ENCODE results near the gene NEK10. TPM values are rescaled to one million over a fixed set of nuclear protein-coding genes. Genes with fewer than 3 reads are reported as not detected.

Gene NEK10
- total and polyA plus RNA-seq, 2 donors (not counting 3 experiments of a cell fraction or from before 2014, with no cell fraction given) = 0.32 to 5.0 TPM

- POLR2A ChIA-PET = no interaction called here
- Histone ChIP-seq H3K9me1 (replicated peaks; ENCODE audit: control insufficient read depth, extremely low read depth, insufficient read depth, low read length) (no peaks in the 10 kb centered on the region), H3K79me2 (ENCODE audit: control insufficient read depth, insufficient read depth, low read length) (no peaks in the 10 kb centered on the region), H3K27ac (ENCODE audit: insufficient read depth, low read depth, low read length) (no peak overlapping the region), H4K20me1 (replicated peaks; ENCODE audit: control insufficient read depth, extremely low read depth, insufficient read depth, low read length) (no peaks in the 10 kb centered on the region), H3K4me1 (ENCODE audit: control insufficient read depth, extremely low read depth, insufficient read depth, low read length) (peaks cover 9% of the 10 kb centered on the region), H3K4me2 (ENCODE audit: insufficient read depth, low read length) (no peak overlapping the region), H3K27me3 (ENCODE audit: control insufficient read depth in 2 of 2, insufficient read depth in 2 of 2, low read length in 2 of 2) (no peaks in the 10 kb centered on the region), H3K36me3 (ENCODE audit: control insufficient read depth in 2 of 2, extremely low read depth in 1 of 2, insufficient read depth in 2 of 2, low read length in 2 of 2) (no peaks in the 10 kb centered on the region), H3K9ac (replicated peaks; ENCODE audit: extremely low read depth, insufficient read depth, low read length) (no peak overlapping the region), H2AFZ (ENCODE audit: low read depth, low read length) (no peak overlapping the region), H3K9me3 (replicated peaks; ENCODE audit: control insufficient read depth, insufficient read depth, low read length) (no peaks in the 10 kb centered on the region), H3K4me3 (replicated peaks in 1 of 3; ENCODE audit: insufficient read depth in 1 of 3, low read depth in 1 of 3, low read length in 3 of 3) (no peak overlapping the region)
- BruUV-seq (replicated peaks) = no TSS peak
- dilution Hi-C loops (cut with MboI; ENCODE audit: extremely low pct_ligation_motif_present, low sequenced_read_pairs) = no loop called here
- TF ChIP-seq MYC (IDR thresholded peaks at IDR 0.05; ENCODE audit: low read depth, low read length) (no peak), POLR2A (IDR thresholded peaks at IDR 0.05; ENCODE audit: low read depth, low read length) (no peak), FOS (IDR thresholded peaks at IDR 0.05; ENCODE audit: borderline replicate concordance, insufficient read depth, low read length) (no peak), CTCF (IDR thresholded peaks at IDR 0.05; ENCODE audit: extremely low read depth in 1 of 2, insufficient read depth in 1 of 2, low read depth in 1 of 2, low read length in 2 of 2) (no peak)
- intact Hi-C loops (cut with micrococcal nuclease) = no loop called here
- CTCF ChIA-PET = interaction anchor here (0.7 to 1.9 kb wide), 2 partner anchors 8 to 331 kb away, joined by 4 to 10 read pairs; no protein-coding TSS in a partner anchor
- FAIRE-seq (no peak), DNase-seq (ENCODE audit: low read depth, low spot score) (no peak)
These were observed 19.4 kb downstream of the NEK10 start for GRCh38 chr3:27349832-27350231.

- DNase-seq (ENCODE audit: low read depth, low spot score) = no peak
- FAIRE-seq = no peak
- H3K9me3 ChIP-seq (replicated peaks; ENCODE audit: control insufficient read depth, insufficient read depth, low read length) = no peaks in the 10 kb centered on the region
- H3K9me1 ChIP-seq (replicated peaks; ENCODE audit: control insufficient read depth, extremely low read depth, insufficient read depth, low read length) = no peaks in the 10 kb centered on the region
- no peak overlapping the region for H2AFZ ChIP-seq (ENCODE audit: low read depth, low read length)
- CTCF ChIA-PET = interaction anchor here (2.4 kb wide), 1 partner anchor 12 kb away, joined by 7 read pairs; no protein-coding TSS in a partner anchor
- no peaks in the 10 kb centered on the region for H3K36me3 ChIP-seq (ENCODE audit: control insufficient read depth in 2 of 2, extremely low read depth in 1 of 2, insufficient read depth in 2 of 2, low read length in 2 of 2)
- dilution Hi-C loops (cut with MboI; ENCODE audit: extremely low pct_ligation_motif_present, low sequenced_read_pairs) (no loop called here), intact Hi-C loops (cut with micrococcal nuclease) (no loop called here)
- no peak overlapping the region for H3K4me3 ChIP-seq (replicated peaks in 1 of 3; ENCODE audit: insufficient read depth in 1 of 3, low read depth in 1 of 3, low read length in 3 of 3)
- H3K27me3 ChIP-seq (ENCODE audit: control insufficient read depth in 2 of 2, insufficient read depth in 2 of 2, low read length in 2 of 2) = no peaks in the 10 kb centered on the region
- H3K27ac ChIP-seq (ENCODE audit: insufficient read depth, low read depth, low read length) = no peak overlapping the region
- no peaks in the 10 kb centered on the region for H3K79me2 ChIP-seq (ENCODE audit: control insufficient read depth, insufficient read depth, low read length)
- no peak for TF ChIP-seq CTCF (IDR thresholded peaks at IDR 0.05; ENCODE audit: extremely low read depth in 1 of 2, insufficient read depth in 1 of 2, low read depth in 1 of 2, low read length in 2 of 2)
- no peak for TF ChIP-seq FOS (IDR thresholded peaks at IDR 0.05; ENCODE audit: borderline replicate concordance, insufficient read depth, low read length)
- TF ChIP-seq, protein P1, sequence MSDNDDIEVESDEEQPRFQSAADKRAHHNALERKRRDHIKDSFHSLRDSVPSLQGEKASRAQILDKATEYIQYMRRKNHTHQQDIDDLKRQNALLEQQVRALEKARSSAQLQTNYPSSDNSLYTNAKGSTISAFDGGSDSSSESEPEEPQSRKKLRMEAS (IDR thresholded peaks at IDR 0.05; ENCODE audit: insufficient read depth, insufficient read length) = no peak
- TF ChIP-seq POLR2AphosphoS5 (IDR thresholded peaks at IDR 0.05; ENCODE audit: insufficient read depth, low read depth, low read length) = no peak
- no peak for TF ChIP-seq POLR2A (IDR thresholded peaks at IDR 0.05; ENCODE audit: low read depth, low read length)
- TF ChIP-seq EZH2 (IDR thresholded peaks at IDR 0.05; ENCODE audit: borderline replicate concordance, low read depth, low read length, severe bottlenecking) = no peak
- TF ChIP-seq GATA2 (IDR thresholded peaks at IDR 0.05; ENCODE audit: insufficient read depth, insufficient read length, low read depth, low read length) = no peak
- TF ChIP-seq JUN (IDR thresholded peaks at IDR 0.05; ENCODE audit: borderline replicate concordance, insufficient read depth, insufficient read length, low read depth) = no peak
- no peak for TF ChIP-seq MYC (IDR thresholded peaks at IDR 0.05; ENCODE audit: low read depth, low read length)
- no TSS peak for BruUV-seq (replicated peaks)
- H3K4me2 ChIP-seq (ENCODE audit: insufficient read depth, low read length) = no peak overlapping the region
- H3K9ac ChIP-seq (replicated peaks; ENCODE audit: extremely low read depth, insufficient read depth, low read length) = no peak overlapping the region
- POLR2A ChIA-PET = no interaction called here
- H3K4me1 ChIP-seq (ENCODE audit: control insufficient read depth, extremely low read depth, insufficient read depth, low read length) = no peaks in the 10 kb centered on the region
- no peaks in the 10 kb centered on the region for H4K20me1 ChIP-seq (replicated peaks; ENCODE audit: control insufficient read depth, extremely low read depth, insufficient read depth, low read length)
These were observed 23.0 kb downstream of the NEK10 start for GRCh38 chr3:27345959-27346865.
